ENCODE results near the gene UST. TPM values are rescaled to one million over a fixed set of nuclear protein-coding genes. Genes with fewer than 3 reads are reported as not detected.

The UST gene
- total RNA-seq, 1 donor, result 13.0 TPM

- no peak for TF ChIP-seq CTCF (IDR thresholded peaks at IDR 0.05; ENCODE audit: insufficient read depth, low read depth, low read length)
- peak; percentile 81 for DNase-seq (ENCODE audit: low read depth)
Measured at GRCh38 chr6:148885136-148885865, 138.5 kb downstream of the UST start.

GRCh38 chr6:148885925-148886845 is 139.4 kb downstream of the UST start:
- no peak for TF ChIP-seq CTCF (IDR thresholded peaks at IDR 0.05; ENCODE audit: insufficient read depth, low read depth, low read length)
- DNase-seq (ENCODE audit: low read depth), result no peak
- no peak overlapping the region for H3K4me3 ChIP-seq (ENCODE audit: low read depth, low read length)

More at GRCh38 chr6:148885136-148885865, 138.5 kb downstream of the UST start:
- no peak overlapping the region for H3K4me3 ChIP-seq (ENCODE audit: low read depth, low read length)

GRCh38 chr6:148887181-148887580 is 140.4 kb downstream of the UST start:
- DNase-seq (ENCODE audit: low read depth), result no peak

GRCh38 chr6:148888856-148889255 is 142.0 kb downstream of the UST start:
- TF ChIP-seq CTCF (IDR thresholded peaks at IDR 0.05; ENCODE audit: insufficient read depth, low read depth, low read length), result no peak
- no peak for DNase-seq (ENCODE audit: low read depth)

More at GRCh38 chr6:148887181-148887580, 140.4 kb downstream of the UST start:
- no peak overlapping the region for H3K4me3 ChIP-seq (ENCODE audit: low read depth, low read length)
- TF ChIP-seq CTCF (IDR thresholded peaks at IDR 0.05; ENCODE audit: insufficient read depth, low read depth, low read length), result no peak

GRCh38 chr6:148890096-148890495 is 143.3 kb downstream of the UST start:
- no peak for TF ChIP-seq CTCF (IDR thresholded peaks at IDR 0.05; ENCODE audit: insufficient read depth, low read depth, low read length)
- no peak overlapping the region for H3K4me3 ChIP-seq (ENCODE audit: low read depth, low read length)
- DNase-seq (ENCODE audit: low read depth), result no peak

More at GRCh38 chr6:148888856-148889255, 142.0 kb downstream of the UST start:
- no peak overlapping the region for H3K4me3 ChIP-seq (ENCODE audit: low read depth, low read length)

- no peak for TF ChIP-seq CTCF (IDR thresholded peaks at IDR 0.05; ENCODE audit: insufficient read depth, low read depth, low read length)
- DNase-seq (ENCODE audit: low read depth), result peak; percentile 37
- H3K4me3 ChIP-seq (ENCODE audit: low read depth, low read length), result no peak overlapping the region
Measured at GRCh38 chr6:148890652-148891404, 144.0 kb downstream of the UST start.
